K562 (cell line): ENCODE results near the gene RXRB. TPM values are rescaled to one million over a fixed set of nuclear protein-coding genes. Genes with fewer than 3 reads are reported as not detected.
A peak's percentile ranks its signal among the peaks of the same experiment; 100 is the strongest.

ENCODE experiments used
- ATF7 ChIP-seq: fragments of 450-650 bp; IDR thresholded peaks from 2 replicates; pipeline ENCODE4 v1.7.1; 2014; ENCODE audit warnings: mild to moderate bottlenecking, moderate library complexity
- BRD9 ChIP-seq: fragments of 450-650 bp; IDR thresholded peaks from 2 replicates; pipeline ENCODE4 v1.6.1; 2018; ENCODE audit warnings: low read depth; ENCODE audit not compliant: partially characterized antibody
- CBX3 ChIP-seq, 2 experiments: IDR thresholded peaks; 1 replicate in 1 of 2; 2 replicates in 1 of 2; pipeline ENCODE4 v1.6.1; 2012; ENCODE audit warnings: inconsistent platforms in 2 of 2, low read length in 2 of 2, borderline replicate concordance in 1 of 2, control low read depth in 1 of 2
- DDX20 ChIP-seq: fragments of 450-650 bp; IDR thresholded peaks from 2 replicates; pipeline ENCODE4 v1.6.1; 2016; ENCODE audit warnings: missing genetic modification characterization, low read depth, mild to moderate bottlenecking, missing compliant biosample characterization, moderate library complexity
- FOXP1 ChIP-seq: sonication (generic); formaldehyde crosslinking; IDR thresholded peaks from 2 replicates; pipeline ENCODE4 v1.8.0; 2022; ENCODE audit warnings: mild to moderate bottlenecking, missing genetic modification reagents
- JUND ChIP-seq, 2 experiments: IDR thresholded peaks; 2 replicates in 1 of 2; 3 replicates in 1 of 2; pipeline ENCODE4 v1.6.1; 2011; ENCODE audit warnings: borderline replicate concordance in 2 of 2, low read depth in 2 of 2, low read length in 2 of 2, improper control_type of control experiment in 1 of 2, missing biosample characterization in 1 of 2, missing genetic modification characterization in 1 of 2, missing genetic modification reagents in 1 of 2
- LEF1 ChIP-seq: fragments of 450-650 bp; IDR thresholded peaks from 2 replicates; pipeline ENCODE4 v1.6.1; 2016; ENCODE audit warnings: mild to moderate bottlenecking
- MAZ ChIP-seq, 2 experiments: fragments of 450-650 bp in 1 of 2; sonication (generic) in 1 of 2; formaldehyde crosslinking; IDR thresholded peaks in 1 of 2; conservative IDR thresholded peaks in 1 of 2; 2 replicates each; pipeline versions ENCODE4 v1.4.0 to v1.5.0; 2020; ENCODE audit warnings: mild to moderate bottlenecking in 1 of 2, missing genetic modification reagents in 1 of 2
- SMAD4 ChIP-seq: fragments of 250-450 bp; sonication (Bioruptor Pico); conservative IDR thresholded peaks from 2 replicates; pipeline ENCODE4 v1.8.0; 2021; ENCODE audit warnings: inconsistent platforms, mild to moderate bottlenecking, moderate library complexity
- SOX6 ChIP-seq: fragments of 450-650 bp; IDR thresholded peaks from 2 replicates; pipeline ENCODE4 v1.6.1; 2014; ENCODE audit warnings: mild to moderate bottlenecking
- SUPT5H ChIP-seq: fragments of 450-650 bp; IDR thresholded peaks from 2 replicates; pipeline ENCODE4 v1.6.1; 2016
- TFAM ChIP-seq: fragments of 250-450 bp; sonication (Bioruptor Pico); conservative IDR thresholded peaks from 2 replicates; pipeline ENCODE4 v1.5.0; 2021; ENCODE audit warnings: mild to moderate bottlenecking, moderate library complexity
- TFAP4 ChIP-seq: sonication (generic); formaldehyde crosslinking; IDR thresholded peaks from 2 replicates; pipeline ENCODE4 v1.8.0; 2022; ENCODE audit warnings: missing genetic modification reagents, mild to moderate bottlenecking, moderate library complexity, borderline replicate concordance
- ZBTB9 ChIP-seq: fragments of 450-650 bp; formaldehyde crosslinking; IDR thresholded peaks from 2 replicates; pipeline ENCODE4 v1.4.0; 2020; ENCODE audit warnings: mild to moderate bottlenecking, moderate library complexity
- ZNF124 ChIP-seq: sonication (generic); formaldehyde crosslinking; IDR thresholded peaks from 2 replicates; pipeline ENCODE4 v1.8.1; 2022; ENCODE audit warnings: missing genetic modification reagents
- ZNF253 ChIP-seq: fragments of 250-450 bp; sonication (Bioruptor Pico); conservative IDR thresholded peaks from 2 replicates; pipeline ENCODE4 v1.6.1; 2021; ENCODE audit warnings: mild to moderate bottlenecking
- polyA plus RNA-seq, 8 experiments: library from polyadenylated mRNA; depleted of rRNA in 4 of 8; stranded (reverse) in 5 of 8; unstranded in 3 of 8; fragments of >200 nt; fragmentation: Nextera tagmentation in 2 of 8; fragmentation: Illumina TruSeq in 1 of 8; extraction: Ambion mirVana in 2 of 8; extraction: Trizol in 1 of 8; gene quantifications; 2 replicates each; pipeline versions ENCODE4 v1.2.1 to v1.2.3, GENCODE V29; 2011 to 2014; ENCODE audit warnings: inconsistent platforms in 1 of 8, missing spikeins in 1 of 8
- total RNA-seq, 7 experiments: library from RNA; depleted of rRNA in 6 of 7; stranded (reverse); fragments of >200 nt in 6 of 7; fragmentation: Illumina TruSeq in 2 of 7; extraction: Trizol in 2 of 7; gene quantifications; 2 replicates each; pipeline versions ENCODE4 v1.2.1 to v1.2.3, GENCODE V29; 2011 to 2021; ENCODE audit warnings: low replicate concordance in 1 of 7
- TF ChIP-seq, protein P1 (sequence below): fragments of 450-650 bp; IDR thresholded peaks from 2 replicates; pipeline ENCODE4 v1.6.1; 2017; ENCODE audit warnings: antibody characterized with exemption
- TF ChIP-seq, protein P2 (sequence below): fragments of 450-650 bp; formaldehyde crosslinking; conservative IDR thresholded peaks from 2 replicates; pipeline ENCODE4 v1.4.0; 2022; ENCODE audit warnings: mild to moderate bottlenecking, missing genetic modification characterization
- TF ChIP-seq, protein P3 (sequence below): fragments of 250-450 bp; sonication (Bioruptor Pico); IDR thresholded peaks from 2 replicates; pipeline ENCODE4 v1.8.0; 2022; ENCODE audit warnings: inconsistent platforms

RXRB gene
- total and polyA plus RNA-seq, 9 of the 15 experiments (the other 6 are each of a cell fraction or from before 2014, with no cell fraction given) = 0.76 to 35.5 (median 18.4) TPM

- TF ChIP-seq ZBTB9 (CRISPR knock-in tag) (peak; percentile 62; the same call in 1 of the 2 replicates), TFAM (CRISPR knock-in tag) (no peak), SOX6 (peak; percentile 31; the same call in 1 of the 2 replicates), TFAP4 (peak; percentile 67; the same call in 1 of the 2 replicates), BRD9 (peak; percentile 47), JUND (IDR thresholded peaks at IDR 0.05; ENCODE audit: borderline replicate concordance, low read depth, low read length) (peak; percentile 72), JUND (tag; IDR thresholded peaks at IDR 0.05; ENCODE audit: borderline replicate concordance, low read depth, low read length) (peak; percentile 21; the same call in 1 of the 3 replicates), SMAD4 (CRISPR knock-in tag) (no peak), FOXP1 (peak; percentile 87), ZNF124 (no peak), SUPT5H (peak; percentile 91), DDX20 (no peak), CBX3 (IDR thresholded peaks at IDR 0.05; ENCODE audit: borderline replicate concordance in 1 of 2, low read length in 2 of 2) (peak in 1 of 2 experiments; percentile 7; a peak in 1 of 3 replicates), ZNF253 (CRISPR knock-in tag) (no peak), MAZ (CRISPR knock-in tag; conservative IDR thresholded peaks at IDR 0.05 in 1 of 2, IDR thresholded peaks at IDR 0.05 in 1 of 2) (peak in 1 of 2 experiments; percentile 8; a peak in 1 of 4 replicates), LEF1 (peak; percentile 84), ATF7 (peak; percentile 88)
- TF ChIP-seq, protein P1, sequence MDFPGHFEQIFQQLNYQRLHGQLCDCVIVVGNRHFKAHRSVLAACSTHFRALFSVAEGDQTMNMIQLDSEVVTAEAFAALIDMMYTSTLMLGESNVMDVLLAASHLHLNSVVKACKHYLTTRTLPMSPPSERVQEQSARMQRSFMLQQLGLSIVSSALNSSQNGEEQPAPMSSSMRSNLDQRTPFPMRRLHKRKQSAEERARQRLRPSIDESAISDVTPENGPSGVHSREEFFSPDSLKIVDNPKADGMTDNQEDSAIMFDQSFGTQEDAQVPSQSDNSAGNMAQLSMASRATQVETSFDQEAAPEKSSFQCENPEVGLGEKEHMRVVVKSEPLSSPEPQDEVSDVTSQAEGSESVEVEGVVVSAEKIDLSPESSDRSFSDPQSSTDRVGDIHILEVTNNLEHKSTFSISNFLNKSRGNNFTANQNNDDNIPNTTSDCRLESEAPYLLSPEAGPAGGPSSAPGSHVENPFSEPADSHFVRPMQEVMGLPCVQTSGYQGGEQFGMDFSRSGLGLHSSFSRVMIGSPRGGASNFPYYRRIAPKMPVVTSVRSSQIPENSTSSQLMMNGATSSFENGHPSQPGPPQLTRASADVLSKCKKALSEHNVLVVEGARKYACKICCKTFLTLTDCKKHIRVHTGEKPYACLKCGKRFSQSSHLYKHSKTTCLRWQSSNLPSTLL = 0 out of 2 replicates have a peak, but pooled peaks have one; percentile 42
- TF ChIP-seq, protein P2, sequence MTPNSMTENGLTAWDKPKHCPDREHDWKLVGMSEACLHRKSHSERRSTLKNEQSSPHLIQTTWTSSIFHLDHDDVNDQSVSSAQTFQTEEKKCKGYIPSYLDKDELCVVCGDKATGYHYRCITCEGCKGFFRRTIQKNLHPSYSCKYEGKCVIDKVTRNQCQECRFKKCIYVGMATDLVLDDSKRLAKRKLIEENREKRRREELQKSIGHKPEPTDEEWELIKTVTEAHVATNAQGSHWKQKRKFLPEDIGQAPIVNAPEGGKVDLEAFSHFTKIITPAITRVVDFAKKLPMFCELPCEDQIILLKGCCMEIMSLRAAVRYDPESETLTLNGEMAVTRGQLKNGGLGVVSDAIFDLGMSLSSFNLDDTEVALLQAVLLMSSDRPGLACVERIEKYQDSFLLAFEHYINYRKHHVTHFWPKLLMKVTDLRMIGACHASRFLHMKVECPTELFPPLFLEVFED (CRISPR knock-in tag) = peak; percentile 82; the same call in 1 of the 2 replicates
- TF ChIP-seq, protein P3, sequence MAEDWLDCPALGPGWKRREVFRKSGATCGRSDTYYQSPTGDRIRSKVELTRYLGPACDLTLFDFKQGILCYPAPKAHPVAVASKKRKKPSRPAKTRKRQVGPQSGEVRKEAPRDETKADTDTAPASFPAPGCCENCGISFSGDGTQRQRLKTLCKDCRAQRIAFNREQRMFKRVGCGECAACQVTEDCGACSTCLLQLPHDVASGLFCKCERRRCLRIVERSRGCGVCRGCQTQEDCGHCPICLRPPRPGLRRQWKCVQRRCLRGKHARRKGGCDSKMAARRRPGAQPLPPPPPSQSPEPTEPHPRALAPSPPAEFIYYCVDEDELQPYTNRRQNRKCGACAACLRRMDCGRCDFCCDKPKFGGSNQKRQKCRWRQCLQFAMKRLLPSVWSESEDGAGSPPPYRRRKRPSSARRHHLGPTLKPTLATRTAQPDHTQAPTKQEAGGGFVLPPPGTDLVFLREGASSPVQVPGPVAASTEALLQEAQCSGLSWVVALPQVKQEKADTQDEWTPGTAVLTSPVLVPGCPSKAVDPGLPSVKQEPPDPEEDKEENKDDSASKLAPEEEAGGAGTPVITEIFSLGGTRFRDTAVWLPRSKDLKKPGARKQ = no peak
Measured at GRCh38 chr6:33248932-33249731, 48.7 kb upstream of the RXRB start (continued).
